ENCODE measurements around the gene DNLZ. TPM values are rescaled to one million over a fixed set of nuclear protein-coding genes. Genes with fewer than 3 reads are reported as not detected.

The DNLZ gene
- total RNA-seq, 1 donor from 2014 or later, result 19.9 TPM

- peaks cover 5% of the 10 kb centered on the region for H3K36me3 Mint-ChIP-seq (ENCODE audit: low read depth)
- TF ChIP-seq, protein P1, sequence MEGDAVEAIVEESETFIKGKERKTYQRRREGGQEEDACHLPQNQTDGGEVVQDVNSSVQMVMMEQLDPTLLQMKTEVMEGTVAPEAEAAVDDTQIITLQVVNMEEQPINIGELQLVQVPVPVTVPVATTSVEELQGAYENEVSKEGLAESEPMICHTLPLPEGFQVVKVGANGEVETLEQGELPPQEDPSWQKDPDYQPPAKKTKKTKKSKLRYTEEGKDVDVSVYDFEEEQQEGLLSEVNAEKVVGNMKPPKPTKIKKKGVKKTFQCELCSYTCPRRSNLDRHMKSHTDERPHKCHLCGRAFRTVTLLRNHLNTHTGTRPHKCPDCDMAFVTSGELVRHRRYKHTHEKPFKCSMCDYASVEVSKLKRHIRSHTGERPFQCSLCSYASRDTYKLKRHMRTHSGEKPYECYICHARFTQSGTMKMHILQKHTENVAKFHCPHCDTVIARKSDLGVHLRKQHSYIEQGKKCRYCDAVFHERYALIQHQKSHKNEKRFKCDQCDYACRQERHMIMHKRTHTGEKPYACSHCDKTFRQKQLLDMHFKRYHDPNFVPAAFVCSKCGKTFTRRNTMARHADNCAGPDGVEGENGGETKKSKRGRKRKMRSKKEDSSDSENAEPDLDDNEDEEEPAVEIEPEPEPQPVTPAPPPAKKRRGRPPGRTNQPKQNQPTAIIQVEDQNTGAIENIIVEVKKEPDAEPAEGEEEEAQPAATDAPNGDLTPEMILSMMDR (IDR thresholded peaks at IDR 0.05), result no peak
- no peaks in the 10 kb centered on the region for H3K27me3 Mint-ChIP-seq (ENCODE audit: low read depth)
- no peaks in the 10 kb centered on the region for H3K9me3 Mint-ChIP-seq (ENCODE audit: low read depth)
- H3K4me1 Mint-ChIP-seq (ENCODE audit: low read depth), result peaks cover 3% of the 10 kb centered on the region
- no peak overlapping the region for H3K4me3 Mint-ChIP-seq (ENCODE audit: unreplicated experiment)
- DNase-seq (ENCODE audit: low spot score), result no peak
- no peak overlapping the region for H3K27ac Mint-ChIP-seq (ENCODE audit: unreplicated experiment)
These were observed 28.0 kb downstream of the DNLZ start for GRCh38 chr9:136335296-136336155.

DNA sequence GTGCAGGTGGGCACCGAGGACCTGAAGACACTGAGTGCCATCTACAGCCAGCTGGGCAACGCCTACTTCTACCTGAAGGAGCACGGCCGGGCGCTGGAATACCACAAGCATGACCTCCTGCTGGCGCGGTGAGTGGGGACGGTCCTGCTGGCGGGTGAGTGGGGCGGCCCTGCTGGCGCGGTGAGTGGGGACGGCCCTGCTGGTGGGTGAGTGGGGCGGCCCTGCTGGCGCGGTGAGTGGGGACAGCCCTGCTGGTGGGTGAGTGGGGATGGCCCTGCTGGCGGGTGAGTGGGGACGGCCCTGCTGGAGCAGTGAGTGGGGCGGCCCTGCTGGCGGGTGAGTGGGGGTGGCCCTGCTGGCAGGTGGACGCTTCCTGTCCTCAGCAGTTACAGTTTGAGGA is 29.0 kb downstream of the DNLZ start:
- Mint-ChIP-seq H3K27me3 (ENCODE audit: low read depth) (no peaks in the 10 kb centered on the region), H3K4me3 (ENCODE audit: unreplicated experiment) (no peak overlapping the region), H3K27ac (ENCODE audit: unreplicated experiment) (no peak overlapping the region), H3K9me3 (ENCODE audit: low read depth) (no peaks in the 10 kb centered on the region), H3K36me3 (ENCODE audit: low read depth) (peaks cover 3% of the 10 kb centered on the region), H3K4me1 (ENCODE audit: low read depth) (peaks cover 3% of the 10 kb centered on the region)
- no peak for DNase-seq (ENCODE audit: low spot score)
- TF ChIP-seq, protein P1 (IDR thresholded peaks at IDR 0.05), result no peak

DNA sequence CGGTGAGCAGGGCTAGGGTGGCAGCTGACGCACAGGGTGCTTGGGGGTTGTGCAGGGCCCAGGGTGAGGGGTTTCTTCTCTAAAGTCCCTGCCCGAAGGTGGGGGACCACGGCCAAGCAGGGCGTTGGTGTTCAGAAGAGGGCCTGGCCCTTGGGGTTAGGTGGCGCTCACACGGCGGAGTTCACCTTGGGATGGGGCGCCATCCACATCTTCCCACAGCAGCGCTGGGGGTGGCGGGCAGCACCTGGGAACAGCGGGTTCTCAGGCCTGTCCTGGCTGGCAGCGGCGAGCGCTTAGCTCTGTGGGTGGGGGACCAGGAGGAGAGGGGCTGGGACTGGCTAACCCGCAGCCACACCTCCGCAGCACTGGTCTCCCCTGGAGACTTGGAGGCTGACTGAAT is 30.1 kb downstream of the DNLZ start:
- Mint-ChIP-seq H3K4me3 (ENCODE audit: unreplicated experiment) (no peak overlapping the region), H3K27me3 (ENCODE audit: low read depth) (no peaks in the 10 kb centered on the region), H3K9me3 (ENCODE audit: low read depth) (no peaks in the 10 kb centered on the region), H3K4me1 (ENCODE audit: low read depth) (peaks cover 13% of the 10 kb centered on the region), H3K36me3 (ENCODE audit: low read depth) (no peaks in the 10 kb centered on the region), H3K27ac (ENCODE audit: unreplicated experiment) (no peak overlapping the region)
- no peak for DNase-seq (ENCODE audit: low spot score)
- TF ChIP-seq, protein P1 (IDR thresholded peaks at IDR 0.05), result no peak

DNA sequence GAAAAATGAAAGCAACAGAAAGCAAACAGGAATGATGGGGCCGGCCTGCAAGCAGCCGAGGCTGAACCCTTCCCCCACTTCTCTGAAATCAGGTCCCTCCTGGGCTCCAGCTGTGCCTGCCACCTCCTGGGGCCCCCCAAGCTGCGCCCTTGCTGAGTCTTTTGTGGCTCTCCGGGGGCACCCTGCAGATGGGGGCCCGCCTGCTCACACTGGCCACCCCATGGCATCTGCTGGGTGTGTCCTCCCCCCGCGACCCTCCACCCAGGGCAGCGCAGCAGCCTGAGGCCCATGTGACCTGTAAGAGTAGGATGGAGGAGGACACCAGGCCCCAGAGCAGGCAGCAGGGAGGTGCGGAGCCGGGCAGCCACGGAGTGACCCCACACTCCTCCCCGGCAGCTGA is 30.5 kb downstream of the DNLZ start:
- no peaks in the 10 kb centered on the region for H3K9me3 Mint-ChIP-seq (ENCODE audit: low read depth)
- H3K27ac Mint-ChIP-seq (ENCODE audit: unreplicated experiment), result no peak overlapping the region
- no peaks in the 10 kb centered on the region for H3K36me3 Mint-ChIP-seq (ENCODE audit: low read depth)
- no peak for DNase-seq (ENCODE audit: low spot score)
- peaks cover 15% of the 10 kb centered on the region for H3K4me1 Mint-ChIP-seq (ENCODE audit: low read depth)
- TF ChIP-seq, protein P1 (IDR thresholded peaks at IDR 0.05), result no peak
- H3K27me3 Mint-ChIP-seq (ENCODE audit: low read depth), result no peaks in the 10 kb centered on the region
- H3K4me3 Mint-ChIP-seq (ENCODE audit: unreplicated experiment), result no peak overlapping the region

DNA sequence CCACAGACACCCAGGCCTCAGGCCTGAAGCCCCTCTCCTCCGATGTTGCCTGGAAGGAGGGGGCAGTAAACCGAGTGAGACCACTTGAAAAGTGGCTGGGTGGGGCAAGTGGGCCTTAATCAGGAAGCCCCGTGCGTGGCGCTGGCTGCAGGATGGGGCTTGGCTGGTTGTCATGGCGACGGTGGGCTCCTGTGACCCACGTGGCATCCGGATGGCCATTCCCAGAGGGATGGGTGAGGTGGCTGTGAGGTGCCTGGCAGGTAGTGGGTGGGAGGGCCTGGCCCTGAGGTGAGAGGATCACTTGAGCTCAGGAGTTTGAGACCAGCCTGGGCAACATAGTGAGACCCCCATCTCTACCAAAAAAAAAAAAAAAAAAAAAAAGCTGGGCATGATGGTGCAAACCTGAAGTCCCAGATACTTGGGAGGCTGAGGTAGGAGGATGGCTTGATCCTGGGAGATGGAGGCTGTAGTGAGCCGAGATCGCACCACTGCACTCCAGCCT is 31.0 kb downstream of the DNLZ start:
- Mint-ChIP-seq H3K27me3 (ENCODE audit: low read depth) (no peaks in the 10 kb centered on the region), H3K4me1 (ENCODE audit: low read depth) (peaks cover 15% of the 10 kb centered on the region), H3K4me3 (ENCODE audit: unreplicated experiment) (no peak overlapping the region), H3K36me3 (ENCODE audit: low read depth) (no peaks in the 10 kb centered on the region), H3K9me3 (ENCODE audit: low read depth) (no peaks in the 10 kb centered on the region), H3K27ac (ENCODE audit: unreplicated experiment) (no peak overlapping the region)
- DNase-seq (ENCODE audit: low spot score), result no peak
- TF ChIP-seq, protein P1 (IDR thresholded peaks at IDR 0.05), result no peak
